Measurements from ENCODE around the gene ASB2. TPM values are rescaled to one million over a fixed set of nuclear protein-coding genes. Genes with fewer than 3 reads are reported as not detected.

Gene ASB2
- total RNA-seq, 4 donors from 2014 or later = 22.1 to 35.8 (median 27.9) TPM

DNA sequence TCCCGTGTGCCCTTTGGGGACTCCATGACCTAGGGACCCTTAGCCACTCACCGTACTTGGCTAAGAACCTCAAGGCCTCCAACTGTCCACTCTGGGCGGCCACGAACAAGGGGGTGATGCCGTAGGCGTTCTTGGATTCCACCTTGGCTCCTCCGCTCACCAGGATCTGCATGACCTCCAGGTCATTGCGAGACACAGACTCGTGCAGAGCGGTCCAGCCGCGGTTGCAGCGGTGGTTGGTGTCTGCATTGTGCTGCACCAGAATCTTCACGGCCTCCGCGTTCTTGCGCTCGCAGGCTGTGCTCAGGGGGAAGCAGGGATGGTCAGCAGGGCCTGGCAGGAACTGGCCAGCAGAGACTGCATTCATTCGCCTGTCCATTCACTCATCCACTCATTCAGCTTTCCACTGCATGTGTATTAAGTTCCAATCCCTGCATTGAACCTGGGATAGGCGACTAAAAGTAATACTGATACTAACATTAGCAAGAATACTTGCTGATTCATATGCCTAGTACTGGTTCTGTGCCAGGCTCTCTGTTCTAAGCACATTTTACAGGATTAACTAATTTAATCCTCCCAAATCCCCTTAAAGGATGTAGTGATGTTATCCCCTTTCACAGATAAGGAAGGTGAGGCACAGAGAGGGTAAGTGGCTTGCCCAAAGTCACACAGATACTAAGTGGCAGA lies 25.3 kb downstream of the ASB2 start:
- no peaks in the 10 kb centered on the region for H3K27me3 ChIP-seq
- peak overlapping the region in 1 of 4 donors; percentile 87 for H3K27ac ChIP-seq
- 85% methylated on average over 20 of the region's 20 CpGs; no CpG with 5 or more reads in 1 of the 2 donors for WGBS, 2 donors (ENCODE audit: low coverage in 1 of 2)
- intact Hi-C loops (cut with DNase I; ENCODE audit: low total_unique reads) = no loop called here
- peaks cover 0 to 14% (median 0%) of the 10 kb centered on the region in 4 donors for H3K4me1 ChIP-seq
- in situ Hi-C loops (cut with MboI; ENCODE audit: low pct_ligation_motif_present in 1 of 4, low pct_unique_long_range_greater_than_20kb in 1 of 4, low sequenced_read_pairs in 3 of 4) = no loop called here
- DNase-seq = no peak
- TF ChIP-seq POLR2A (IDR thresholded peaks at IDR 0.05) = no peak
- TF ChIP-seq POLR2AphosphoS5 (IDR thresholded peaks at IDR 0.05) = no peak
- no peak for TF ChIP-seq EP300 (IDR thresholded peaks at IDR 0.05; ENCODE audit: low read depth)
- TF ChIP-seq, protein P1, sequence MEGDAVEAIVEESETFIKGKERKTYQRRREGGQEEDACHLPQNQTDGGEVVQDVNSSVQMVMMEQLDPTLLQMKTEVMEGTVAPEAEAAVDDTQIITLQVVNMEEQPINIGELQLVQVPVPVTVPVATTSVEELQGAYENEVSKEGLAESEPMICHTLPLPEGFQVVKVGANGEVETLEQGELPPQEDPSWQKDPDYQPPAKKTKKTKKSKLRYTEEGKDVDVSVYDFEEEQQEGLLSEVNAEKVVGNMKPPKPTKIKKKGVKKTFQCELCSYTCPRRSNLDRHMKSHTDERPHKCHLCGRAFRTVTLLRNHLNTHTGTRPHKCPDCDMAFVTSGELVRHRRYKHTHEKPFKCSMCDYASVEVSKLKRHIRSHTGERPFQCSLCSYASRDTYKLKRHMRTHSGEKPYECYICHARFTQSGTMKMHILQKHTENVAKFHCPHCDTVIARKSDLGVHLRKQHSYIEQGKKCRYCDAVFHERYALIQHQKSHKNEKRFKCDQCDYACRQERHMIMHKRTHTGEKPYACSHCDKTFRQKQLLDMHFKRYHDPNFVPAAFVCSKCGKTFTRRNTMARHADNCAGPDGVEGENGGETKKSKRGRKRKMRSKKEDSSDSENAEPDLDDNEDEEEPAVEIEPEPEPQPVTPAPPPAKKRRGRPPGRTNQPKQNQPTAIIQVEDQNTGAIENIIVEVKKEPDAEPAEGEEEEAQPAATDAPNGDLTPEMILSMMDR (IDR thresholded peaks at IDR 0.05) = no peak
- no peak overlapping the region for H3K4me3 ChIP-seq
- no peaks in the 10 kb centered on the region for H3K36me3 ChIP-seq
- H3K9me3 ChIP-seq = no peaks in the 10 kb centered on the region

GRCh38 chr14:93949511-93950075 lies 26.8 kb downstream of the ASB2 start:
- DNase-seq = no peak
- H3K27ac ChIP-seq = no peak overlapping the region
- H3K36me3 ChIP-seq = no peaks in the 10 kb centered on the region
- no peaks in the 10 kb centered on the region for H3K27me3 ChIP-seq
- intact Hi-C loops (cut with DNase I; ENCODE audit: low total_unique reads) (no loop called here), in situ Hi-C loops (cut with MboI; ENCODE audit: low pct_ligation_motif_present in 1 of 4, low pct_unique_long_range_greater_than_20kb in 1 of 4, low sequenced_read_pairs in 3 of 4) (no loop called here)
- TF ChIP-seq POLR2A (IDR thresholded peaks at IDR 0.05) (no peak), EP300 (IDR thresholded peaks at IDR 0.05; ENCODE audit: low read depth) (no peak), POLR2AphosphoS5 (IDR thresholded peaks at IDR 0.05) (no peak)
- TF ChIP-seq, protein P1 (IDR thresholded peaks at IDR 0.05) = no peak
- H3K4me3 ChIP-seq = no peak overlapping the region
- no peaks in the 10 kb centered on the region for H3K9me3 ChIP-seq
- 90 to 93% methylated on average over 3 to 13 of the region's 13 CpGs for WGBS, 2 donors (ENCODE audit: low coverage in 1 of 2)
- peaks cover 0 to 10% (median 0%) of the 10 kb centered on the region in 4 donors for H3K4me1 ChIP-seq

DNA sequence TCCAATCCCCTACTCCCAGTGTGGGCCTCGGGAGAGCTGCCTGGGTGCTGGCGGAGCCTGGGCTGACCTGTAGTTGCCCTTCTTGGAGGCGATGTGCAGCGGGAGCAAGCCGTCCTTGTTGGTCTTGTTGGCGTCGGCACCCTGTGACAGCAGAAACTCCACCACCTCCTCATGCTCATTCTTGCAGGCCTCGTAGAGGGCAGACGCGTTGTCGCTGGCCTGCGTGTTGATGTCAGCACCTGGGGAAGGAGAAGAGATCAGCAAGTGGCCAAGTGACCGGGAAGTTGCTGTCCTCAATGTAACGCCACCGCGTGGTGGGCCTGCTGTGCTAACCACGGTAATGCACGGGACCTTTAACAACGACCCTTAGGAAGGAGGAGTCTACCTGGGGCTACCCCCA lies 29.1 kb downstream of the ASB2 start:
- H3K27me3 ChIP-seq = no peaks in the 10 kb centered on the region
- H3K4me3 ChIP-seq = no peak overlapping the region
- H3K9me3 ChIP-seq = no peaks in the 10 kb centered on the region
- no peak for TF ChIP-seq POLR2A (IDR thresholded peaks at IDR 0.05)
- no peak for TF ChIP-seq POLR2AphosphoS5 (IDR thresholded peaks at IDR 0.05)
- TF ChIP-seq, protein P1 (IDR thresholded peaks at IDR 0.05) = no peak
- no peak for TF ChIP-seq EP300 (IDR thresholded peaks at IDR 0.05; ENCODE audit: low read depth)
- H3K4me1 ChIP-seq = no peaks in the 10 kb centered on the region
- intact Hi-C loops (cut with DNase I; ENCODE audit: low total_unique reads) (no loop called here), in situ Hi-C loops (cut with MboI; ENCODE audit: low pct_ligation_motif_present in 1 of 4, low pct_unique_long_range_greater_than_20kb in 1 of 4, low sequenced_read_pairs in 3 of 4) (no loop called here)
- no peak for DNase-seq
- 90 to 95% methylated on average over 4 to 13 of the region's 19 CpGs for WGBS, 2 donors (ENCODE audit: low coverage in 1 of 2)
- H3K36me3 ChIP-seq = no peaks in the 10 kb centered on the region
- H3K27ac ChIP-seq = peak overlapping the region in 1 of 4 donors; percentile 8

DNA sequence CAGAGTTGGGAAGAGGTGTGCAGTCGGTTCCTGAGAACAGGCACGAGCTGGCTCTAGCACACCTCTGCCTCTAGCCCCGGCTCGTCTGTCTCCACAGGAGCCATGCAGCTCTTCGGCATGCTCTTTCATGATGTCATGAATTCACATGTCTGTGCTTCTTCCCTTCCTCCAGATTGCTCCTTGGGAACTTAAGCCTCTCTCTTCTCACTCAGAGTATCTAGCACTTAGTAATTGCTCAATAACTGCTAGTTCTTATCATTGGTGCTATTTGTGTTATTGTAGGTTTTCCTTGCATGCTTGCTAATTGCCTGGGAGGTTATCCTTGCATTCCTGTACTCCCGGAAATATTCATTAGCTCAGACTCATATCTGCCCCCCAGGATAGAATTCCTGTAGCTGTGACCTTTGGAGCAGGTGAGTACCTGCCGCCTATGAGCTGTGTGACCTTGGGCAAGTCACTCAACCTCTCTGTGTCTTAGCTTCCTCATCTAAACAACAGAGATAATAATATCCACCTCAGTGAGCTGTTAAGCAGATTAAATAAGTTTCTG lies 29.8 kb downstream of the ASB2 start:
- peak overlapping the region in 1 of 4 donors; percentile 8 for H3K27ac ChIP-seq

More for the DNA sequence above, 29.8 kb downstream of the ASB2 start:
- Histone ChIP-seq H3K27me3 (no peaks in the 10 kb centered on the region), H3K36me3 (no peaks in the 10 kb centered on the region), H3K4me1 (no peaks in the 10 kb centered on the region), H3K9me3 (no peaks in the 10 kb centered on the region), H3K4me3 (no peak overlapping the region)
- in situ Hi-C loops (cut with MboI; ENCODE audit: low pct_ligation_motif_present in 1 of 4, low pct_unique_long_range_greater_than_20kb in 1 of 4, low sequenced_read_pairs in 3 of 4) (no loop called here), intact Hi-C loops (cut with DNase I; ENCODE audit: low total_unique reads) (no loop called here)
- no peak for TF ChIP-seq POLR2AphosphoS5 (IDR thresholded peaks at IDR 0.05)
- TF ChIP-seq, protein P1 (IDR thresholded peaks at IDR 0.05) = no peak
- no peak for TF ChIP-seq EP300 (IDR thresholded peaks at IDR 0.05; ENCODE audit: low read depth)
- TF ChIP-seq POLR2A (IDR thresholded peaks at IDR 0.05) = no peak
- no peak for DNase-seq
- WGBS, 2 donors (ENCODE audit: low coverage in 1 of 2) = 64 to 77% methylated on average over 6 to 7 of the region's 7 CpGs
